GM18907 (cell line): ENCODE measurements around the gene UTRN.

ENCODE experiments used
- ATAC-seq: cut with Tn5 transposase; IDR thresholded peaks from one replicate; pipeline ENCODE4 v1.9.1; 2021; ENCODE audit warnings: mild to moderate bottlenecking, moderate library complexity; ENCODE audit not compliant: unreplicated experiment

UTRN gene

GRCh38 chr6:144283646-144284477 lies 1.3 kb upstream of the UTRN start:
- no peak for ATAC-seq

- ATAC-seq, result no peak
Observed at GRCh38 chr6:144284478-144284782, 705 bp upstream of the UTRN start.

- peak; percentile 34 for ATAC-seq
Observed at GRCh38 chr6:144285548-144285797, 338 bp downstream of the UTRN start.

- peak; percentile 43 for ATAC-seq
Observed at GRCh38 chr6:144285798-144286502, 815 bp downstream of the UTRN start.

GRCh38 chr6:144286503-144287393 lies 1.6 kb downstream of the UTRN start:
- ATAC-seq, result no peak

- ATAC-seq, result no peak
Observed at GRCh38 chr6:144289006-144289405, 3.9 kb downstream of the UTRN start.

GRCh38 chr6:144292372-144292771 lies 7.2 kb downstream of the UTRN start:
- ATAC-seq, result no peak

GRCh38 chr6:144294016-144294415 lies 8.9 kb downstream of the UTRN start:
- no peak for ATAC-seq

- ATAC-seq, result no peak
Observed at GRCh38 chr6:144295211-144295610, 10.1 kb downstream of the UTRN start.

- no peak for ATAC-seq
Observed at GRCh38 chr6:144295981-144296767, 11.0 kb downstream of the UTRN start.

GRCh38 chr6:144296973-144297372 lies 11.8 kb downstream of the UTRN start:
- no peak for ATAC-seq

- ATAC-seq, result no peak
Observed at GRCh38 chr6:144297511-144298100, 12.5 kb downstream of the UTRN start.

- ATAC-seq, result no peak
Observed at GRCh38 chr6:144298194-144298593, 13.1 kb downstream of the UTRN start.

GRCh38 chr6:144298916-144299315 lies 13.8 kb downstream of the UTRN start:
- ATAC-seq, result no peak

GRCh38 chr6:144302701-144303372 lies 17.7 kb downstream of the UTRN start:
- ATAC-seq, result no peak

GRCh38 chr6:144304223-144304848 lies 19.2 kb downstream of the UTRN start:
- no peak for ATAC-seq

GRCh38 chr6:144305567-144305966 lies 20.4 kb downstream of the UTRN start:
- peak; percentile 32 for ATAC-seq

GRCh38 chr6:144305985-144306384 lies 20.9 kb downstream of the UTRN start:
- ATAC-seq, result peak; percentile 94

- no peak for ATAC-seq
Observed at GRCh38 chr6:144307880-144308279, 22.7 kb downstream of the UTRN start.

GRCh38 chr6:144310765-144311164 lies 25.6 kb downstream of the UTRN start:
- ATAC-seq, result peak; percentile 64
